ENCODE measurements around the gene PRLR.

Gene PRLR

DNA sequence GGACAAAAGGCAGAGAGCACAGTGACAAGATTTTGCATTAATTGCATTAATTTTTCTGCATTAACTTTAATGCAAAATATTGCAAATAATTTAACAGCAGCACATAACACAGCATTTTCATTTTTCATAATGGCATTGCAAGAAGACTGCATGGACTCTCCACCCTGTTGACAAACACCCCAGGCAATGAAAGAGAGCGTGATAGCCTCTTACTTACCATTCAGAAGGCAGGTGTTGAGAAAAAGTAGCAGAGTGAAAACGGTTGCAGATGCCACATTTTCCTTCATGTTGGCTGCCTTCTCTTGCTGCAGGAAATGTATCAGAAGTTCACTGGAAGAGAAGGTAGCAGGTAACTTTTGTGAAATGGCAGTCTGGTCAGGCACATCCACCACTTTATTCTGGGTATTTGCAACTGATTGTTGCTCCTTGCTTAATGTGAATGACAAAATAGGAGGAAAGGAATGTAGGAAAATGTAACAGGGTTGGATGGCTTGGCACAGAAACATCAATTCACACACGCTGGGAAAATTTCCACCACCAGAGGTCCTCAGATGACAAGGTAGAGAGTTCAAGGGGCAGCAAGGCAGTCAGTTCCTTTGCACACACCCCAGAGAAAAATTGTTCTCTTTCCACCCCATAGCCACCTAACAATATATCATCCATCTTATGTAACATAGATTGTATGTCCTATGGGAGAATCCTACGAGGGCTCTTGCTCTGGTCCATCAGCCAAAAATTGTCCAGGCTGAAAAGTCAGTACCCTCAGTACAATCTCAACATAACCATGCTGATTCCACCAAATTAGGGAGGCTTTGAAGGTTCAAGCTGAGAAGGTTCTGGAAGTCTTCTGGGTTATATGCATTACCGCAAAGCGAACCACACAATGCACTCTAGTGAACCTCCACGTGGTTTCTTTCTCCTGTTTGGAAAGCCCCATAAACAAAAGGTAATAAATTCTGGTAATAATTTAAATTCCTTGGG, 140.7 kb downstream of the PRLR start:
- Histone ChIP-seq H3K27ac (no peak overlapping the region), H3K4me3 (no peak overlapping the region)
- TF ChIP-seq, protein P1, sequence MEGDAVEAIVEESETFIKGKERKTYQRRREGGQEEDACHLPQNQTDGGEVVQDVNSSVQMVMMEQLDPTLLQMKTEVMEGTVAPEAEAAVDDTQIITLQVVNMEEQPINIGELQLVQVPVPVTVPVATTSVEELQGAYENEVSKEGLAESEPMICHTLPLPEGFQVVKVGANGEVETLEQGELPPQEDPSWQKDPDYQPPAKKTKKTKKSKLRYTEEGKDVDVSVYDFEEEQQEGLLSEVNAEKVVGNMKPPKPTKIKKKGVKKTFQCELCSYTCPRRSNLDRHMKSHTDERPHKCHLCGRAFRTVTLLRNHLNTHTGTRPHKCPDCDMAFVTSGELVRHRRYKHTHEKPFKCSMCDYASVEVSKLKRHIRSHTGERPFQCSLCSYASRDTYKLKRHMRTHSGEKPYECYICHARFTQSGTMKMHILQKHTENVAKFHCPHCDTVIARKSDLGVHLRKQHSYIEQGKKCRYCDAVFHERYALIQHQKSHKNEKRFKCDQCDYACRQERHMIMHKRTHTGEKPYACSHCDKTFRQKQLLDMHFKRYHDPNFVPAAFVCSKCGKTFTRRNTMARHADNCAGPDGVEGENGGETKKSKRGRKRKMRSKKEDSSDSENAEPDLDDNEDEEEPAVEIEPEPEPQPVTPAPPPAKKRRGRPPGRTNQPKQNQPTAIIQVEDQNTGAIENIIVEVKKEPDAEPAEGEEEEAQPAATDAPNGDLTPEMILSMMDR (IDR thresholded peaks at IDR 0.05) = peak; percentile 60
- no peak for DNase-seq (ENCODE audit: low spot score)

DNA sequence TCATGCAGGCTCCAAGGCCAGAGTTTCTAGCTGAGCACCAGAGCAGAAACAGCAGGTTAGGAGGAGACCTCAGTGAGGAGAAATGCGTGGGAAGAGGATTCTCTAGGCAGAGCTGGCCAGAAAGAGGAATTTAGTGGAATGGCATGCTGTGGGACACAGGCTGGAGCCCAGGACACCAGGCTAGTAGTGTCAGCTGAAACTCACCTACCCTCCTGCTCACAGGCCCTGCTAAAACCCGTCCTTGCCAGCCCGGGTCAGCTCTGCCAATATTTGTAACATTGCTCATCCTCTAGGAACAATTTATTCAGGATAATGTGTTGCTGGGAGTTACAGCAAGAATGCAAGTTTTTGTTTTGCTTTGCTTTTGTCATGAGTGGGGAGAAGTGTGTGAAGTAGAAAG, 142.3 kb downstream of the PRLR start:
- TF ChIP-seq, protein P1 (IDR thresholded peaks at IDR 0.05) = no peak
- H3K4me3 ChIP-seq = no peak overlapping the region
- no peak for DNase-seq (ENCODE audit: low spot score)
- no peak overlapping the region for H3K27ac ChIP-seq

DNA sequence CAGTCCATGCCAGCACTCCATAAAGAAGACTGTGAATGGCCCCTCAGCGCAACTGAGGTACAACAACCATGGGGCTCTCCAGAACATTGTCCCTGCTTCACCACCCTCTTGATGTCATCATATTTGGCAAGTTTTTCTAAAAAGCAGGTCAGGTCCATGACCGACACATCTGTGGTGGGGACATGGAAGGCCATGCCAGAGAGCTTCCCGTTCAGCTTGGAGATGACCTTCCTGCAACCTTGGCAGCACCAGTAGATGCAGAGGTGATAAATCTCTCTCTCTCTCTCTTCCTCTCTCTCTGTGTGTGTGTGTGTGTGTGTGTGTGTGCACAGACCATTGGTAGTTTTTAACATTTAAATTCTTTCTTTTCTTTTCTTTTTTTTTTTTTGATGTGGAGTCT, 147.1 kb downstream of the PRLR start:
- no peak overlapping the region for H3K27ac ChIP-seq
- TF ChIP-seq, protein P1 (IDR thresholded peaks at IDR 0.05) = no peak
- H3K4me3 ChIP-seq = no peak overlapping the region
- DNase-seq (ENCODE audit: low spot score) = no peak

DNA sequence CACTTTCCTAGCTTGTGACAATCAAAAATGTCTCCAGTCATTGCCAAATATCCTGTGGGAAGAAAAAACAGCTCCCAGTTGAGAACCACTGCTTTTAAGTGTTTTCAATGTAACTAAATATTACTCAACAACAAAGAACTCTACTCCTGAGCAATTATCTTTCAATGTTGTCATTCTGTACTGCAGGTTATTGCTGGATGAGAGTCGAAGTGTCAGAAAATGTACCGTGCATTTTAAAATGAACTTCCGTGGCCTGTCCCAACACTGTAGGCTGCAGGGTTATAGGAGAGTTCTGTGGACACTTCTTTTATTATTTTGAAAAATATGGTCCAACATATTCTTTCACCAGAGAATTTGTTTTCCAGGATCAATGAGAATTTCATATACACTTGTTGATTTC, 147.8 kb downstream of the PRLR start:
- no peak overlapping the region for H3K27ac ChIP-seq
- TF ChIP-seq, protein P1 (IDR thresholded peaks at IDR 0.05) = no peak

DNA sequence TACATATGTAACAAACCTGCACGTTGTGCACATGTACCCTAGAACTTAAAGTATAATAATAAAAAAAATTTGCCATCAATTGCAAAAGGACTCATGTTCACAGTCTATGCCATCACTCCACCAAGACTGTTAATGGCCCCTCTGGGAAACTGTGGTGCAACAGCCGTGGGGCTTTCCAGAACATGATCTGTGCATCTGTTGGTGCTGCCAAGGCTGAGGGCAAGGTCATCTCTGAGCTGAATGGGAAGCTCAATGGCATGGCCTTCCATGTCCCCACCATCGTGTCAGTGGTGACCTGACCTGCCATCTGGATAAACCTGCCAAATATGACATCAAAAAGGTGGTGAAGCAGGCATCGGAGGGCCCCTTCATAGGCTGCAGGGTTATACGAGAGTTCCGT, 149.2 kb downstream of the PRLR start:
- TF ChIP-seq, protein P1 (IDR thresholded peaks at IDR 0.05) = no peak
- no peak for DNase-seq (ENCODE audit: low spot score)

More for the DNA sequence above, 147.8 kb downstream of the PRLR start:
- DNase-seq (ENCODE audit: low spot score) = no peak
- H3K4me3 ChIP-seq = no peak overlapping the region

DNA sequence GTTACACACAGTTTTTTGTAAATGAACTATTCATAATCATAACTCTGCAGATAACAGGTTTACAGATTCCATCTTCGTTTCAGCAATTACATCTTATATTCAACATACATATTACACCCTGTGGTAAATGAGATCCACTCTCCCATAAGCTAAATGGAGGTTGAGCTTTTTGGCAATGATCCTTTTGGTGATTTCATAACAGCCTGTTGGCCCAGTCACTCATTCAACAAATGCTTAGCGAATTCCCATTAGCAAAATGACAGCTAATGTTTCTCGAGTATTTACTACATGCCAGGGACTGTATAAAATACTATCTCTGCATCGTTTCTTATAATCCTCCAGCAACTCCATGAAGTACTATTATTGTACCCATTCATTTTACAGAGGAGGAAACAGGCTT, 157.1 kb downstream of the PRLR start:
- TF ChIP-seq, protein P1 (IDR thresholded peaks at IDR 0.05) = no peak
- H3K4me3 ChIP-seq = no peak overlapping the region
- H3K27ac ChIP-seq = no peak overlapping the region
- no peak for DNase-seq (ENCODE audit: low spot score)

More for the DNA sequence above, 149.2 kb downstream of the PRLR start:
- Histone ChIP-seq H3K4me3 (no peak overlapping the region), H3K27ac (no peak overlapping the region)

DNA sequence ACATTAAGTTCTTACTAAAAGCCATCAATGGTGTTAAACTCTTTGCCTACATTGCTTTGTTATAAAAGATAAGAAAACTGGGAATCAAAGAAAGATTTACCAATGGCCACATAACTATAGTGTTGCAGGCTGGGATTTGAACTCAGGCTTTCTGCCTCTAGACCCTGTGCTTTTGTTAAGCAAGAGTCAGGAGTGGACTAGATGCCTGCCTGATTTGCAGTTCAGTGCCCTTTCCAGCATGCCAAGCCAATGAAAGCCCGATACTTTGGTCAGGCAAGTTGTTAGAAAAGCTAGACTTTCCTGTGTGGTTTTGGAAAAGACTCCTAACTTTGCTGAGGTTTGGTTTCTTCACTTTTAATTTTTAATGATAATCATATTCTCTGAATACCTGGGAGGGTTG, 161.1 kb downstream of the PRLR start:
- TF ChIP-seq, protein P1 (IDR thresholded peaks at IDR 0.05) = no peak
- no peak for DNase-seq (ENCODE audit: low spot score)
- Histone ChIP-seq H3K27ac (no peak overlapping the region), H3K4me3 (no peak overlapping the region)

All from coronary artery (tissue), 2 donors.